C4-2B (cell line): ENCODE data around the gene LUC7L2.

Experiments used
- ZFX ChIP-seq: fragments of 450-650 bp; IDR thresholded peaks from 2 replicates; pipeline ENCODE4 v1.6.1; 2017
- TF ChIP-seq, protein P1 (sequence below): fragments of 450-650 bp; conservative IDR thresholded peaks from 2 replicates; pipeline ENCODE4 v1.5.1; 2017; ENCODE audit warnings: mild to moderate bottlenecking

DNA sequence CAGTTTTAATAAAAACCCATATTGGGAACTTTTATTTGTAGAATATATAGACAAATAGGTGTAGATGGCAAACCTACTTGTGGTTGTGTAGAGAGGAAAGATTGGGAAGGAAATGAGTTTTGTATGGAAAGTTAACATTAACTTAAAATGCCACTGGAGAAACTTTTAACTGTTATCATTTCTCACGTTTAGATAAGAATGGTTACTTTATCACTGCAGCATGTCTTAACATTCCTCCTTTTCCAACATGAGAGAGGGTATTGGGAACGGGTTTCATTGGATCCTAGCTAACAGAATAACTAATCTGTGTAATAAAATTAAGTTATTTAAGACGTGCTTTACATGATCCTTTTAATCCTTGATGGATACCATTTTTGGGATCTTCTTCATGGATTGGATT lies 1.8 kb downstream of the LUC7L2 start:
- TF ChIP-seq, protein P1, sequence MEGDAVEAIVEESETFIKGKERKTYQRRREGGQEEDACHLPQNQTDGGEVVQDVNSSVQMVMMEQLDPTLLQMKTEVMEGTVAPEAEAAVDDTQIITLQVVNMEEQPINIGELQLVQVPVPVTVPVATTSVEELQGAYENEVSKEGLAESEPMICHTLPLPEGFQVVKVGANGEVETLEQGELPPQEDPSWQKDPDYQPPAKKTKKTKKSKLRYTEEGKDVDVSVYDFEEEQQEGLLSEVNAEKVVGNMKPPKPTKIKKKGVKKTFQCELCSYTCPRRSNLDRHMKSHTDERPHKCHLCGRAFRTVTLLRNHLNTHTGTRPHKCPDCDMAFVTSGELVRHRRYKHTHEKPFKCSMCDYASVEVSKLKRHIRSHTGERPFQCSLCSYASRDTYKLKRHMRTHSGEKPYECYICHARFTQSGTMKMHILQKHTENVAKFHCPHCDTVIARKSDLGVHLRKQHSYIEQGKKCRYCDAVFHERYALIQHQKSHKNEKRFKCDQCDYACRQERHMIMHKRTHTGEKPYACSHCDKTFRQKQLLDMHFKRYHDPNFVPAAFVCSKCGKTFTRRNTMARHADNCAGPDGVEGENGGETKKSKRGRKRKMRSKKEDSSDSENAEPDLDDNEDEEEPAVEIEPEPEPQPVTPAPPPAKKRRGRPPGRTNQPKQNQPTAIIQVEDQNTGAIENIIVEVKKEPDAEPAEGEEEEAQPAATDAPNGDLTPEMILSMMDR: no peak
- no peak for TF ChIP-seq ZFX
